ENCODE data around the gene CTU1. TPM values are rescaled to one million over a fixed set of nuclear protein-coding genes. Genes with fewer than 3 reads are reported as not detected.

Gene CTU1
- total and polyA plus RNA-seq, 12 donors, result 2.0 to 5.6 (median 3.2) TPM

DNA sequence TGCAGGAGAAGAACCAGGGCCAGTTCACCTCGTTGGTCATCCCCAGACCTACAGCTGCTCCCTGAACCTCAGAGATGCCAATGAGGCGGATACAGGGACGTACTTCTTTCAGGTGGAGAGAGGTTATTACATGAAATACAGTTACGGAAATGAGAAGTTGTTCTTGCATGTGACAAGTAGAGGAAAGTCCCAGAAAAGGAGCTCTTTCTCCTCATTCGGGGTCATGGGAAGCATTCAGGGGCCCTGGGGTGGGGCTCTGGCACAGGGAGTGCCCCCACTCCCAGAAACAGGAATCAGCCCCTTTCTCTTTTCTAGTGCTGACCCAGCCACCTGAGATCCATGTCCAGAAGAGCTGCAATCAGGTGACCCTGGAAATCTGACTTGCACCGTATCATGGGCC, 12.0 kb upstream of the CTU1 start:
- no peak for TF ChIP-seq CTCF (IDR thresholded peaks at IDR 0.05)
- no peaks in the 10 kb centered on the region for H3K36me3 ChIP-seq
- peaks cover 0 to 68% (median 0%) of the 10 kb centered on the region in 9 donors for H3K4me1 ChIP-seq
- peak overlapping the region in 1 of 10 donors; percentile 94 for H3K27ac ChIP-seq
- intact Hi-C loops (cut with DNase I), result no loop called here
- 91 to 92% methylated on average over 6 of the region's 6 CpGs for WGBS, 2 donors
- DNase-seq (no peak), ATAC-seq (no peak)
- H3K4me3 ChIP-seq, result no peak overlapping the region
- H3K9me3 ChIP-seq, result no peaks in the 10 kb centered on the region
- peaks cover 0 to 30% (median 14%) of the 10 kb centered on the region in 7 donors for H3K27me3 ChIP-seq

GRCh38 chr19:51119611-51120010, 11.4 kb upstream of the CTU1 start:
- ATAC-seq (no peak), DNase-seq (no peak)
- Histone ChIP-seq H3K27me3 (peaks cover 0 to 32% (median 12%) of the 10 kb centered on the region in 7 donors), H3K4me1 (peaks cover 0 to 68% (median 0%) of the 10 kb centered on the region in 9 donors), H3K4me3 (no peak overlapping the region), H3K36me3 (no peaks in the 10 kb centered on the region), H3K9me3 (no peaks in the 10 kb centered on the region), H3K27ac (peak overlapping the region in 1 of 10 donors; percentile 94)
- TF ChIP-seq CTCF (IDR thresholded peaks at IDR 0.05), result no peak
- 78 to 80% methylated on average over 6 of the region's 6 CpGs for WGBS, 2 donors
- intact Hi-C loops (cut with DNase I), result no loop called here

DNA sequence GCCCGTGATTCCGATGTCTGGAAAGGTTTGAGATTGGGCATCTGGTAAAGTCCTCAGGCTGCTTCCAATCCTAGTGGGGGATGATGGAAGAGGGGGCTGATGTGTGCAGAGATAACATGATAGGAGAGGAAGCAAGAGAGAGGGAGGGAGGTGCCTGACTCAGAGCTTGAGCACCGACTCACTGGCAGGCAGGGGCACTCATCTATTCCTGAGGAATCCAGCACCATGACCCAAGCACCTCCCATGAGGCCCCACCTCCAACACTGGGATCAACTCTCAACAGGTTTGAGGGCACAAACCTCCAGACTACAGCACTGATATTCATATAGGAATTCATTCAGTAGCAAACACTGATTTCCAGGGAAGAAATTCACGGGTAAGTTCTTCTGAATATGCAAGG, 10.9 kb upstream of the CTU1 start:
- H3K4me1 ChIP-seq, result peaks cover 0 to 65% (median 0%) of the 10 kb centered on the region in 9 donors
- intact Hi-C loops (cut with DNase I), result no loop called here

GRCh38 chr19:51116736-51117286, 8.6 kb upstream of the CTU1 start:
- intact Hi-C loops (cut with DNase I), result no loop called here
- no peak for DNase-seq

More for the DNA sequence above, 10.9 kb upstream of the CTU1 start:
- ATAC-seq (no peak), DNase-seq (no peak)
- Histone ChIP-seq H3K4me3 (no peak overlapping the region), H3K27me3 (peaks cover 0 to 29% (median 10%) of the 10 kb centered on the region in 7 donors), H3K27ac (peak overlapping the region in 1 of 10 donors; percentile 94), H3K9me3 (no peaks in the 10 kb centered on the region), H3K36me3 (no peaks in the 10 kb centered on the region)
- TF ChIP-seq CTCF (IDR thresholded peaks at IDR 0.05), result no peak
- 44 to 47% methylated on average over 4 of the region's 4 CpGs for WGBS, 2 donors

More at GRCh38 chr19:51116736-51117286, 8.6 kb upstream of the CTU1 start:
- no peak overlapping the region for H3K27ac ChIP-seq
- no peaks in the 10 kb centered on the region for H3K36me3 ChIP-seq
- H3K27me3 ChIP-seq, result peaks cover 0 to 23% (median 10%) of the 10 kb centered on the region in 7 donors
- ATAC-seq, result no peak
- H3K4me3 ChIP-seq, result no peak overlapping the region
- H3K4me1 ChIP-seq, result peaks cover 0 to 55% (median 0%) of the 10 kb centered on the region in 9 donors
- H3K9me3 ChIP-seq, result no peaks in the 10 kb centered on the region
- WGBS, 2 donors, result 76 to 79% methylated on average over 6 of the region's 6 CpGs
- TF ChIP-seq CTCF (IDR thresholded peaks at IDR 0.05), result no peak

Data from heart right ventricle (tissue), 16 donors.